A549 (cell line): Measurements from ENCODE around the gene MAMDC4. TPM values are rescaled to one million over a fixed set of nuclear protein-coding genes. Genes with fewer than 3 reads are reported as not detected.

Experiments
- ATAC-seq, 2 experiments: fragments of 200-7000 bp in 1 of 2; fragments of >200 bp in 1 of 2; cut with Nextera tagmentation in 1 of 2; cut with Tn5 transposase in 1 of 2; 3 replicates each; pipeline versions ENCODE4 v1.8.0 to v1.9.1; 2018 to 2020; ENCODE audit warnings: mild to moderate bottlenecking in 1 of 2, moderate library complexity in 1 of 2
- CTCF ChIA-PET: fragments of 300-600 bp; sonication (Branson Sonifier 250); formaldehyde crosslinking; extraction: SDS; loops from one replicate; lab custom pipeline; 2021; ENCODE audit warnings: antibody characterized with exemption, inconsistent platforms; lab: Yijun Ruan, JAX
- POLR2A ChIA-PET: fragments of 350-600 bp; formaldehyde crosslinking; extraction: SDS; loops from one replicate; lab custom pipeline; 2021; ENCODE audit warnings: antibody characterized with exemption, inconsistent platforms; lab: Yijun Ruan, JAX
- DNase-seq, 2 experiments: peaks; one replicate each; pipeline versions ENCODE4 v3.0.0 to v3.0.0-alpha.2; 2011 to 2016; ENCODE audit warnings: low read depth in 1 of 2, low spot score in 1 of 2
- FAIRE-seq: peaks from 2 replicates; lab custom pipeline; 2011; peaks lifted over from hg19 to GRCh38; lab: Jason Lieb, UNC
- H3K27ac ChIP-seq, 2 experiments: fragments of >200 bp; sonication (Bioruptor Twin); formaldehyde crosslinking; 3 replicates each; pipeline ENCODE4 v1.5.1; 2016 to 2017
- H3K4me1 ChIP-seq: fragments of >200 bp; sonication (Bioruptor Twin); formaldehyde crosslinking; 3 replicates; pipeline ENCODE4 v1.6.1; 2016
- H3K4me2 ChIP-seq: fragments of >200 bp; sonication (Bioruptor Twin); formaldehyde crosslinking; 3 replicates; pipeline ENCODE4 v1.6.1; 2016
- H3K4me3 ChIP-seq: fragments of >200 bp; sonication (Bioruptor Twin); formaldehyde crosslinking; 3 replicates; pipeline ENCODE4 v1.5.1; 2016
- H3K9me3 ChIP-seq: fragments of >200 bp; sonication (Bioruptor Twin); formaldehyde crosslinking; 3 replicates; pipeline ENCODE4 v1.6.1; 2016
- CBX2 ChIP-seq: fragments of 200-600 bp; sonication (generic); IDR thresholded peaks from 2 replicates; pipeline ENCODE4 v1.6.1; 2016; ENCODE audit warnings: low read depth, mild to moderate bottlenecking, borderline replicate concordance
- CHD4 ChIP-seq: fragments of 200-600 bp; sonication (generic); IDR thresholded peaks from 2 replicates; pipeline ENCODE4 v1.6.1; 2016; ENCODE audit warnings: antibody characterized with exemption, mild to moderate bottlenecking, borderline replicate concordance
- EHF ChIP-seq: fragments of 250-450 bp; sonication (Bioruptor Pico); IDR thresholded peaks from 2 replicates; pipeline ENCODE4 v1.5.0; 2020; ENCODE audit warnings: mild to moderate bottlenecking
- EHMT2 ChIP-seq: fragments of 200-600 bp; sonication (generic); IDR thresholded peaks from 2 replicates; pipeline ENCODE4 v1.6.1; 2016; ENCODE audit warnings: antibody characterized with exemption, low read depth, mild to moderate bottlenecking, moderate library complexity
- FOSL2 ChIP-seq, 2 experiments: fragments of 450-650 bp in 1 of 2; fragments of >200 bp in 1 of 2; sonication (Bioruptor Twin) in 1 of 2; formaldehyde crosslinking; IDR thresholded peaks; 2 replicates each; pipeline versions ENCODE4 v1.5.0 to v1.6.1; 2016 to 2020; ENCODE audit warnings: mild to moderate bottlenecking in 1 of 2, moderate library complexity in 1 of 2
- HDAC2 ChIP-seq: fragments of 200-600 bp; sonication (generic); IDR thresholded peaks from 2 replicates; pipeline ENCODE4 v1.6.1; 2016
- HEYL ChIP-seq: fragments of 250-450 bp; sonication (Bioruptor Pico); IDR thresholded peaks from 2 replicates; pipeline ENCODE4 v1.8.0; 2021; ENCODE audit warnings: mild to moderate bottlenecking, moderate library complexity
- JUN ChIP-seq, 2 experiments: fragments of >200 bp; sonication (Bioruptor Twin); formaldehyde crosslinking; IDR thresholded peaks; 2 replicates in 1 of 2; 3 replicates in 1 of 2; pipeline ENCODE4 v1.6.1; 2016 to 2017
- MYC ChIP-seq: IDR thresholded peaks from 2 replicates; pipeline ENCODE4 v1.6.1; 2012; ENCODE audit warnings: mild to moderate bottlenecking, inconsistent platforms, low read length, improper control_type of control experiment, borderline replicate concordance
- POLR2AphosphoS2 ChIP-seq: conservative IDR thresholded peaks from 2 replicates; pipeline ENCODE4 v1.6.1; 2012; ENCODE audit warnings: low read length, improper control_type of control experiment, inconsistent platforms
- RARB ChIP-seq: fragments of 250-450 bp; sonication (Bioruptor Pico); IDR thresholded peaks from 2 replicates; pipeline ENCODE4 v1.8.0; 2021; ENCODE audit warnings: mild to moderate bottlenecking, moderate library complexity
- RCOR1 ChIP-seq: fragments of 150-350 bp; IDR thresholded peaks from 2 replicates; pipeline ENCODE4 v1.6.1; 2014; ENCODE audit warnings: antibody characterized with exemption, low read length, low read depth
- RFX5 ChIP-seq: fragments of 450-650 bp; IDR thresholded peaks from 2 replicates; pipeline ENCODE4 v1.7.1; 2014; ENCODE audit warnings: antibody characterized with exemption, mild to moderate bottlenecking, moderate library complexity
- RNF2 ChIP-seq: fragments of 200-600 bp; sonication (generic); IDR thresholded peaks from 2 replicates; pipeline ENCODE4 v1.6.1; 2016; ENCODE audit warnings: low read depth, mild to moderate bottlenecking, antibody characterized with exemption, moderate library complexity, borderline replicate concordance
- TP53 ChIP-seq: fragments of 250-450 bp; sonication (Bioruptor Pico); IDR thresholded peaks from 2 replicates; pipeline ENCODE4 v1.5.0; 2021; ENCODE audit warnings: mild to moderate bottlenecking, moderate library complexity
- ZNF302 ChIP-seq: fragments of 250-450 bp; sonication (Bioruptor Pico); IDR thresholded peaks from 2 replicates; pipeline ENCODE4 v1.9.0; 2021; ENCODE audit warnings: inconsistent platforms, mild to moderate bottlenecking, moderate library complexity
- WGBS: methylation state at CpG from one replicate; pipeline ENCODE4 v1.1.6; 2017; ENCODE audit errors: missing lambda C conversion rate; 5-methylcytosine and 5-hydroxymethylcytosine counted together
- polyA plus RNA-seq, 4 experiments: library from polyadenylated mRNA; depleted of rRNA in 3 of 4; stranded (reverse); fragments of >200 nt; fragmentation: RNase III in 1 of 4; extraction: RNeasy Plus Mini Kit Qiagen cat#74134 plus additional on column Dnase treatment in 1 of 4; gene quantifications; 2 replicates in 3 of 4; 3 replicates in 1 of 4; pipeline ENCODE4 v1.2.3, GENCODE V29; 2011 to 2017
- TF ChIP-seq, protein P1 (sequence below): IDR thresholded peaks from 2 replicates; pipeline ENCODE4 v1.6.1; 2012
- TF ChIP-seq, protein P2 (sequence below): fragments of >200 bp; sonication (Bioruptor Twin); formaldehyde crosslinking; IDR thresholded peaks from 3 replicates; pipeline ENCODE4 v1.6.1; 2016
- TF ChIP-seq, protein P3 (sequence below): fragments of 250-450 bp; sonication (Bioruptor Pico); IDR thresholded peaks from 2 replicates; pipeline ENCODE4 v1.5.0; 2020; ENCODE audit warnings: low read depth, mild to moderate bottlenecking, moderate library complexity

The MAMDC4 gene
- polyA plus RNA-seq, 2 of the 4 experiments (the other 2 are of a cell fraction): 1.3 to 7.3 TPM

DNA sequence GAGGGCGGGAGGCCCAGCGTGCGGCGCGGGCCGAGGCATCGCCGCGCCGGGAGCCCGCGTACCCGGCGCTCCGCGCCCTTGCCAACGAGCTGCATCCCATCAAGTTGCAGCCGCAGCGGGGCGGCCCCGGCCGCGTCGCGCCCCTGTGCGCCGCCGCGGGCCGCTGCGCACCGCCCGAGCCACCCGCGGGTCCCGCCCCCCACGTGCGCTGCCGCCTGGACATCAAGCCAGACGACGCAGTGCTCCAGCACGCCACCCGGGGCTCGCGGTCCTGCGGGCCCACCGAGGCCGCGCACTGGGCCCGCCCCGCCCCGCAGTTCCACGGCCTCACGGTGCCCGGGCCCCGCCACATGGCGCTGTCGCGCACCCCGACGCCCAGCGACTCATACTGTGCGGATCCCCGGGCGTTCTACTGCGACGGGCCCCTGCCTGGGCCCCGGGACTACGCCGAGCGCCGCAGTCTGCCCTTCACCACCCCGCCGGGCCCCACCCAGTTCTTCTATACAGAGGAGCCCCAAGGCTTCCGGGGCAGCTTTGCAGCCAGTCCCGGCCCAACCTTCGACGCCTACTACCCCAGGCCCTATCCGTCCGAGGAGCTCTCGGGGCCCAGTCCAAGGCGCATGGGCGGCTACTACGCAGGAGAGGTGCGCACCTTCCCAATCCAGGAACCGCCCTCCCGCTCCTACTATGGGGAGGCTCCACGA lies 7.2 kb upstream of the MAMDC4 start:
- DNase-seq: no peak
- H3K4me3 ChIP-seq: no peak overlapping the region
- no peak for TF ChIP-seq RFX5
- TF ChIP-seq ZNF302: no peak
- TF ChIP-seq JUN (IDR thresholded peaks at IDR 0.05): no peak
- TF ChIP-seq, protein P1, sequence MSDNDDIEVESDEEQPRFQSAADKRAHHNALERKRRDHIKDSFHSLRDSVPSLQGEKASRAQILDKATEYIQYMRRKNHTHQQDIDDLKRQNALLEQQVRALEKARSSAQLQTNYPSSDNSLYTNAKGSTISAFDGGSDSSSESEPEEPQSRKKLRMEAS: no peak
- no peak for TF ChIP-seq RARB
- no peak for TF ChIP-seq EHF (CRISPR knock-in tag)
- TF ChIP-seq CBX2: no peak
- TF ChIP-seq CHD4: no peak
- no peak for TF ChIP-seq HEYL (CRISPR knock-in tag)
- no peak for TF ChIP-seq POLR2AphosphoS2
- TF ChIP-seq RNF2: no peak
- TF ChIP-seq TP53: no peak
- no peak for TF ChIP-seq MYC
- no peak for TF ChIP-seq EHMT2
- TF ChIP-seq RCOR1: no peak
- TF ChIP-seq, protein P2, sequence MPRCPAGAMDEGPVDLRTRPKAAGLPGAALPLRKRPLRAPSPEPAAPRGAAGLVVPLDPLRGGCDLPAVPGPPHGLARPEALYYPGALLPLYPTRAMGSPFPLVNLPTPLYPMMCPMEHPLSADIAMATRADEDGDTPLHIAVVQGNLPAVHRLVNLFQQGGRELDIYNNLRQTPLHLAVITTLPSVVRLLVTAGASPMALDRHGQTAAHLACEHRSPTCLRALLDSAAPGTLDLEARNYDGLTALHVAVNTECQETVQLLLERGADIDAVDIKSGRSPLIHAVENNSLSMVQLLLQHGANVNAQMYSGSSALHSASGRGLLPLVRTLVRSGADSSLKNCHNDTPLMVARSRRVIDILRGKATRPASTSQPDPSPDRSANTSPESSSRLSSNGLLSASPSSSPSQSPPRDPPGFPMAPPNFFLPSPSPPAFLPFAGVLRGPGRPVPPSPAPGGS: no peak
- TF ChIP-seq, protein P3, sequence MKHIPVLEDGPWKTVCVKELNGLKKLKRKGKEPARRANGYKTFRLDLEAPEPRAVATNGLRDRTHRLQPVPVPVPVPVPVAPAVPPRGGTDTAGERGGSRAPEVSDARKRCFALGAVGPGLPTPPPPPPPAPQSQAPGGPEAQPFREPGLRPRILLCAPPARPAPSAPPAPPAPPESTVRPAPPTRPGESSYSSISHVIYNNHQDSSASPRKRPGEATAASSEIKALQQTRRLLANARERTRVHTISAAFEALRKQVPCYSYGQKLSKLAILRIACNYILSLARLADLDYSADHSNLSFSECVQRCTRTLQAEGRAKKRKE (CRISPR knock-in tag): no peak
- TF ChIP-seq FOSL2 (IDR thresholded peaks at IDR 0.05): no peak
- TF ChIP-seq FOSL2 (CRISPR knock-in tag; IDR thresholded peaks at IDR 0.05): no peak
- TF ChIP-seq, all 56 proteins: peak for 0
- ChIA-PET POLR2A (no interaction called here), CTCF (interaction anchor here (0.6 to 4.7 kb wide), 10 partner anchors 13 to 1333 kb away, joined by 3 to 72 read pairs (median 6); partner anchors contain the start of gene C8G)
- ATAC-seq (no peak), FAIRE-seq (no peak)
- Histone ChIP-seq H3K9me3 (no peaks in the 10 kb centered on the region), H3K27ac (no peak overlapping the region), H3K4me1 (peaks cover 38% of the 10 kb centered on the region), H3K4me2 (no peak overlapping the region)
- 98% methylated on average over 85 of the region's 88 CpGs for WGBS

DNA sequence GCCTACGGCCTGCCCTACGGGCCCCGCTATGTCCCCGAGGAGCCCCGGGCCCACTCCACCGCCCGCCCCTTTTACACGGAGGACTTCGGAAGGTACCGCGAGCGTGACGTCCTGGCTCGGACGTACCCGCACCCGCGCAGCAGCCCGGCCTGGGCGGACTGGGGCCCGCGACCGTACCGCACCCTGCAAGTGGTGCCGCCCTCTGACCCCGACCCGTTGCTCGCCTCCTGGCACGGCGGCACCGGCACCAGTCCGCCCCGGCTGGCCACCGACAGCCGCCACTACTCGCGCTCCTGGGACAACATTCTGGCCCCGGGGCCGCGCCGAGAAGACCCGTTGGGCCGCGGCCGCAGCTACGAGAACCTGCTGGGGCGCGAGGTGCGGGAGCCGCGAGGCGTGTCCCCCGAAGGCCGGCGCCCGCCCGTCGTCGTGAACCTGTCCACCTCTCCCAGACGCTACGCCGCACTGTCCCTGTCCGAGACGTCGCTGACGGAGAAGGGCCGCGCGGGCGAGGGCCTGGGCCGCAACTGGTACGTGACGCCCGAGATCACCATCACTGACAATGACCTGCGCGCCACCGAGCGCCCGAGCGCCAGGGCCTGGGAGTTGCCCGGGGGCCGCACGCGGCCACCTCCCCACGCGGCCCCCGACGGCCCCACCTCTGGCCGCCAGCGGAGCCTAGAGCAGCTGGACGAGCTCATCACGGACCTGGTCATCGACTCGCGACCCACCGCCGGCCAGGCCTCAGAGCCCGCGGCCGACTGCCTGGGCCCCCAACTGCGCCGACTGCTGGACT lies 6.5 kb upstream of the MAMDC4 start:
- H3K27ac ChIP-seq: no peak overlapping the region
- no peak for FAIRE-seq
- 97% methylated on average over 102 of the region's 102 CpGs for WGBS

More for the DNA sequence above, 6.5 kb upstream of the MAMDC4 start:
- ATAC-seq (no peak), DNase-seq (no peak)
- H3K4me2 ChIP-seq: no peak overlapping the region
- POLR2A ChIA-PET: no interaction called here
- no peak for TF ChIP-seq HDAC2
- no peak overlapping the region for H3K4me3 ChIP-seq
- peaks cover 37% of the 10 kb centered on the region for H3K4me1 ChIP-seq
- no peaks in the 10 kb centered on the region for H3K9me3 ChIP-seq
- CTCF ChIA-PET: interaction anchor here (0.6 to 1.8 kb wide), 2 partner anchors 53 to 1334 kb away, joined by 3 to 5 read pairs; no protein-coding TSS in a partner anchor
